CD4-positive, alpha-beta T cell treated with Interleukin-15 for 4 hours (primary cell): ENCODE measurements around the gene GRAMD2A.

Experiments used
- DNase-seq: peaks from one replicate; pipeline ENCODE4 v3.0.0-alpha.2; 2020; ENCODE audit warnings: low spot score

The GRAMD2A gene

GRCh38 chr15:72136170-72137051, 61.2 kb downstream of the GRAMD2A start:
- DNase-seq, result no peak

DNA sequence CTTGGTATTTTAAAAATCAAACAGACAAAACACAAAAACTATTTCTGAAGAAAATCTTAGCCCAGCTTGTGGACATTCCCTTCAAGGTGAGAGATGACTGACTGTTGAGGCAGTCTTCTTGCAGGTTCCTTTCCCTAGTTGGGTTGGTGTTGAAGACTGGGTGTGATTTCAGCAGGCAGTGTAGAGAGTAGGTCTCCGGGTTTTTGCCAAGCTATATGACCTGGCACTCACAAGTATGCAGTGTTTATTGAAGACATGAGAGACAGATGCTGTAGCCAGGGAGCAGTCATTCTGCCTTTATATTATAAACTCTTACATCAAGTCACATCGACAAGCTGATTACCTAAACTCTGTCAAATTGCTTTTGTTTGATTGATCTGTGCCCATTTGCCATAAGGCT, 61.9 kb downstream of the GRAMD2A start:
- DNase-seq, result no peak

GRCh38 chr15:72133211-72133610, 64.4 kb downstream of the GRAMD2A start:
- DNase-seq, result no peak

- DNase-seq, result no peak
These were observed 65.7 kb downstream of the GRAMD2A start for GRCh38 chr15:72131922-72132321.

DNA sequence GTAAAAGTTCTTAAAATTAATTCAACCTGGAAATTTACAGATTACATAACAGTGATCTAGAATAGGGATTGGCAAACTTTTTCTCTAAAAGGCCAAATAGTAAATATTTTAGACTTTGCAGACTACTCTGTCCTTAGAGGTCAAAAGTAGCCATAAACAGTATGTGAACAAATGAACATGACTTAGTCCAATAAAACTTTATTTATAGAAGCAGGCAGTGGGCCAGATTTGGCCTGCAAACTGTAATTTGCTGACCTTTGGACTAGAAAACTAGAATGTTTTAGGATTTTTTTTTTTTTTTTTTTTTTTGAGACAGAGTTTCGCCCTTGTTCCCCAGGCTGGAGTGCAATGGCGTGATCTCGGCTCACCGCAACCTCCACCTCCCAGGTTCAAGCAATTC, 67.3 kb downstream of the GRAMD2A start:
- no peak for DNase-seq

- DNase-seq, result no peak
These were observed 69.2 kb downstream of the GRAMD2A start for GRCh38 chr15:72128359-72128758.

DNA sequence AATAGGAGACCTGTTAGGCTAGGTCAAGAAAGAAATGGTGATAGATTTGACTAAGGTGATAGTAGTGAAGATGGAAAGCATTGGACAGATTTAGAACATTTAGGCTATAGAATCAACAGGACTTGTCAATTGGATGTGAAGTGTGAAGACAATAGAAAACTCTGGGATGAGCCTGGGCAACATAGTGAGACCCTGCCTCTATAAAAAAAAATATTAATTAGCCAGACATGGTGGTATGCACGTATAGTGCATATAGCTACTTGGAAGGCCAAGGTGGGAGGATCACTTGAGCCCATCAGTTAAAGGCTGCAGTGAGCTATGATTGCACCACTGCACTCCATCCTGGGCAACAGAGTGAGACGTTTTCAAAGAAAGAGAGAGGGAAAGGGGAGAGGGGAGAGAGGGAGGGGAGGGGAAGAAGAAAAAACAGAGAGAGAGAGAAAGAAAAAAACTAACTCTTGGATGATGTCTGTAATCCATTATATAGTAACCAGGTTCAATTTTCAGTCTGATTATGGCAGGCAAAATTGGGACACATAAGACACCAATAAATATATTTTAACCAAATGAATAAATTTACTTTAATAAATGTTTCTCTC, 69.8 kb downstream of the GRAMD2A start:
- DNase-seq, result no peak

GRCh38 chr15:72124218-72124617, 73.4 kb downstream of the GRAMD2A start:
- no peak for DNase-seq

DNA sequence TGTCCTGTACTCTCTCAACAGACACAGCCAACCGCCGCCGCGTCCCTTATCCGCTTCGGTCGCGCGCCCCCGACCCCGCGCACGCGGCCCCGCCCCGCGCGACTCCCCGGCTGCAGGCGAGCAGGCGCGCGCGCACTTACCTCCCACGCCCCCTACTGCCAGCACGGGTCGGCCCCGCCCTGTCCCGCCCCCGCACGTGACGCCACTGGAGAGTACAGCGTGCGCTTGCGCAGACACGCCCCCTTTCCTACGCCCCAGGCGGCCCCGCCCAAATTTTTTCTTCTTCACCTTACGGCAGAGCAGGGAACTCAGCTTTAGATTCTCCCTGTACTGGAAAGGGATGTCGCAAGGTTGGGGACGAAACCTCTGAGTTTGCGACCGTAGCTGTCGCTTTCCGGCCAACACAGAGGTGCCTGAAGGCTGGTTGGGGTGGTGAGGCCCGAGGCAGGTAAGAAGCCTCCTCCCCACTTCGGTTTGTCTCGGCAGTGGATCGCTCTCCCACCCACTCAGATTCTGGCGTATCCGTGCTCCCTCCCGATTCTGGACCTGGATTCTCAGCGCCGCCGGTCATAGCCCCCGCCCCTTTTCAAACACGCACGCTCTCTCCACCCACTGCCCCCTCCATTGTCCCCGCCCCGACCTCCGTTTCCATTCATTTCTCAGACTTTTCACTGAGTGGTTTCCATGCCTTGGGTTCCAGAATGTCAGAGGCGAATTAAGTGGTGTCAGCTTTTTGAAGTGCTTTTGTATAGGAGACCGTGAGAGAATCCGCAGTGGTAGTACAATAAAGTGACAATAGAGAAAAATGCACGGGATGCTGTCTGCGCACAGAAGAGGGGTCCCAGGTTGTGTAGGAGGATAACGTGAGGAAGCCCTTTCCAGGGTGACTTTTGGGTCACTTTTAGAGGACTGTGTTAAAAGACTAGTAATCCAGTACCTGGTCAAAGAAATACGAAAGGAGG, 79.3 kb downstream of the GRAMD2A start, which contains the start of the genes MYO9A and SENP8:
MYO9A (minus strand) TSS at position 134 of the 962 bp plus-strand sequence. CDS start 71,587 bp downstream, outside the sequence.
SENP8 (plus strand) TSS at position 387 of the 962 bp plus-strand sequence. CDS start 21,221 bp downstream, outside the sequence.
- peak; percentile 98 for DNase-seq

DNA sequence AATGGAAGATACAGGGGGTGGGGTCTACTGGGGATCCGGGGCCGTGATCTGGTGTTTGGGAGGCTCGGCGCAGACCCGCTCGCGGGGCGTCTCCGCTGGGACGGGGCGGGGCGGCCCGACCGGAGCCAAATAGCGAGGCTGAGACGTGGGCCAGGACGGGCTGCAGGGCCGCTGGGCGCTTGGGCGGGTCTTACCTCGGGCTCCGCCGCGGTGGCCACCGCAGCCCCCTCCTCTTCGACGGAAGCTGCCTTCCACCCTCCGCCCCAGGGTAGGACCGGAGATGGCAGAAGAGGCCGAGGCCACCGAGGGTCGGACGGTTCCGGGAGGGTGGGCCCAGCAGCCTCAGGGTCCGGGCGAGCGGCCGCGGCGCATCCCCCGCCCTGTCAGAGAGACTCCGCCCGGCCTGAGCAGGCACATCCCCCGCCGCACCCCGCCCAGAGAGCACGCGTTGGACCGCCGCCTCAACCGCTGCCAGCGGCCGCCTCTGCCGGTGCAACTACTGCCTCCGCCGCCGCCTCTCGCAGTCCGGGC, 80.0 kb downstream of the GRAMD2A start:
- DNase-seq, result peak; percentile 62

DNA sequence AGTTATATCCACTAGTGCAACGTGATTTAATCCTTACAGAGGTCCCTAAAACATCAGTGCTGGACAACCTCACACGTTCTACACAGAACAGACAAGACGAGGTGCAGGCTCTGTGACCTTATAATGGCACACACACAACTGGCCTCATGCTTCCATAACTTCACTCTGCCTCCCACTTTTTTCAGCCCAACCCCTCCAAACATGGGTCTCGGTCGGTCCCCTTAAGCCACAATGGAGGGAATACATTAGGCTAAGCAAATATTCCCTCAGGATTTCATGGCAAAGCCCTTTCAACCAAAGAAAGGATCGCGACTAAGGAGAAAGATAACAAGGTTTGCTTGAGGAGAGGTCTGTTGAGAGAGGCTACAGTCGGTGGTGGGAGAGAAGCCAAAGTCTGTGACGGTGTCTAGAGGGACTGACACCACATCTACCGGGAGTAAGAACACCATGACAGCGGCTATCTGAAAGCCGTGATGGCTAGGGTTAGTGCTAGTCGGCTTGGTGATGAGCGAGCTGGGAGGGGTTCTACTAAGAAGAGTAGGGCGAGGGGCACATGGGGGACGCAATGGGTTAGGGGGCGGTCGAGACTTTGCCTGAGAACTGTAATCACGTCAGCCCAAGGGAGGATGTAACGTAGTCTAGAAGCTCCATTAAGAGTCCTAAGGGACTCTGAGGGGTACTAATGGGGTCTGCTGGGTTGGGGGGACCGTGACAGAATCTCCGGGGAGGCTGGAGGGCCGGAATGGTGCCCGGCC, 80.7 kb downstream of the GRAMD2A start:
- no peak for DNase-seq

DNA sequence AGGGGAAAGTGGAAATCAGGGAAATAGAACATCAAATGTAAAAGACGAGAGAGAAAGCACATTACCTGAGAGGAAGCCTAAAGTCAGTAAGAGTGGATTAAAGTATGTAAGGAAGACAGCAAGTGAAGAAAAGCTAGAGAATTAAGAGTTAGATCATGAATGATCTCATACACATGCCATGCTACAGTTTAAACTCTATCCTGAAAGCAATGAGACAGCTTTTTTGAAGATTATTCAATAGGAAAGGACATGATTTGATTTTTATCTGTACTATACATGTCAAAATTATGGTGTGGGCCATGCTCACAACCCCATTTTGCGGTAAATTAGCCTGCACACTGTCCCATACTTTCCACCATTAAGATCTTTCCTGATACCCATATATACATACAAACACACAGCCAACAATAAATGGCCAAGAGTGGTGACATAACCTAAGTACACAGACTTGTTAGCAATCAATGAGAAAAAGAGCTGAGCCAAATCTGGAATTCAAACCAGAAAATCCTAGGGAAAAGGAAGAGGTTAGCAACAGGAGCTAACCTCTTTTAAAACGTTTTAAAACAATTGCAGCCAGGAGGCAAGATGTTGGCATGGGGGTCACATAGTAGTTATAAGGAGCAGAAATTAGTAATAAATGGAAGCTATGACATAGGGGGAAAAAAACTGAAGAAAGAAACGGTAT, 84.1 kb downstream of the GRAMD2A start:
- DNase-seq, result no peak

- no peak for DNase-seq
These were observed 84.8 kb downstream of the GRAMD2A start for GRCh38 chr15:72112805-72113204.

DNA sequence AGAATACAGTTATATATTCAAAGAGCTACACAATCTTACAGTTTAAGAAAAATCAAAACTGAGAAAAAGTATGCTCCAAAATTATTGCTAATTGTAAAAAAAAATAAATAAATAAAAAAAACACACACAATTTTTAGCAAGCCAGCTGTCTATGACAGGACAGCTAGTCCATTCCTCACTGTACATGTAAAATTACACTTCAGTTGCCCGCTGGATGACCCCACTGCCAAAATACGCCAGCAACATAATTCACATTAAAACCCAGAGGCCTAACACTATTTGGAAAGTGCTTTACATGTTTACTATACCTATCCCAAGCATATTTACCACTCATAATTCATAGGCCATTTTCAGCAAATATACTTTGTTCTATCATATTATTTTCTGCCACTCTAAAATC, 85.5 kb downstream of the GRAMD2A start:
- DNase-seq, result no peak

- no peak for DNase-seq
These were observed 87.2 kb downstream of the GRAMD2A start for GRCh38 chr15:72110355-72110754.
